HG03469 (cell line): ENCODE results near the gene CBLB.
"Not testable (repeated sequence)": the region's sequence is repeated elsewhere in the genome, so short reads cannot be mapped to it uniquely, and the experiment has no call there.

Experiments used
- ATAC-seq: cut with Tn5 transposase; IDR thresholded peaks from one replicate; pipeline ENCODE4 v1.9.1; 2021; ENCODE audit warnings: mild to moderate bottlenecking, moderate library complexity, moderate number of reproducible peaks; ENCODE audit not compliant: unreplicated experiment

Gene CBLB

GRCh38 chr3:105823149-105823867, 45.5 kb downstream of the CBLB start:
- ATAC-seq = no peak

DNA sequence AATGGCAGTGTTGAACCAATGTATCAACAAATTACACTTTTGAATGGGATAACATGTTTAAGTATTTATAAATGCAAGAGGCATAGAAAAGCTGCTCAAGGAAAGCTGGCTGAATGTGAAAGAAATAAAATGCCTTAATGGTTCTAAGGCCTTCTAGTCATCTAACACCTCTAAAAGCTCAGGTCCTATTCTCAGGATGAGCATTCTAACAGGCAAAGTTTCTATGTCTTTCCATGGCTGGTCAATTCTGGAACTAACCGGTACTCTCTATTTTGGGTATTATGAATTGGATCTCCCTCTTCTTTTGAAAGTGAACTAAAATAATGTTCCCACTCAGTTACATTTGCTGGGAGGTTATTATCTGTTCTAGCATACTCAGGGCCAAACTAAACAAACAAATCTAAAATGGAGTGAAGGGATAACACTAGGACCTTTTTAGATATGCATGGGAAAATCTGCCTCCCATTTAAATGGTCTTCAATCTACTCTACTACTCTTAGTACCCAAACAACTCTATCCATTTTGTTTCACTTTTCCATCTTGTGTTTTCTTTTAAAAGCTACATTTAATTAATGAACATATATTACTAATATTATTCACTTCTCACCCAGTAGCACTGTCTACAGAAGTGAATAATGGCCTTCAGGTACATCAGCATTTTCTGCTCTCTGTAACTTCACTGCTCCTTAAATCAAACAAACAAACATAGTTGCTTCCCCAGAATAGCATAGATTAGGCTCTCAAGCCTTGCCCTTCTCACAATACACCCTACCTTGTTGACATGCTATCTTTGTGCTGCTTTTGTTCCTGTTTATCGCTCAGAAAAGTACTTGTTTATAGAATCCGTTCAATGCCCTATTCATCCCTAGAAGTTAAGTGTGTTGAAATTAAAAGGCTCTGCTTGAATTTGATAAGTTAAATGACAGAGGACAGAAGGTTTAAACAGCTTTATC, 46.4 kb downstream of the CBLB start:
- ATAC-seq = no peak

GRCh38 chr3:105821433-105821832, 47.4 kb downstream of the CBLB start:
- ATAC-seq = no peak

GRCh38 chr3:105816833-105817232, 52.0 kb downstream of the CBLB start:
- ATAC-seq = no peak

GRCh38 chr3:105815331-105815730, 53.5 kb downstream of the CBLB start:
- not testable (repeated sequence) for ATAC-seq

GRCh38 chr3:105813710-105814109, 55.1 kb downstream of the CBLB start:
- no peak for ATAC-seq

DNA sequence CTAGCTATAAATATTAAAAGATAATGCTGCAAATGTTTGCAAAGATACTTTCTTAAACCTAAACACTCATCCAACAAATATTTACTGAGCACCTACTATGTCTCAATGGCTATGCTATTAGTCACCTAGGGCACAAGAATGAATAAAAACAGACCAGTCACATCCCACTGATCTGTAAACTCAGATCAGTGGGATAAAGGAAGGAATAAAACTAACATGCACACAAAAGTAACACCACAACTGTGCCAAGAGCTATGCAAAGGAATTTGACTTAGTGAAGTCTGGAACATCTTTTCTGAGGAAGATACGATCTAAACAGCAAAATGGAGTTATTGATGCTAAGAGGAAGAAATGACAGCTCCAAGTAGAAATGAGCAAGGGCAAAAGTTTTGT, 56.6 kb downstream of the CBLB start:
- ATAC-seq = no peak

- no peak for ATAC-seq
Measured at GRCh38 chr3:105811518-105812193, 57.2 kb downstream of the CBLB start.

GRCh38 chr3:105809208-105809888, 59.5 kb downstream of the CBLB start:
- ATAC-seq = no peak

- ATAC-seq = no peak
Measured at GRCh38 chr3:105807701-105808100, 61.1 kb downstream of the CBLB start.

DNA sequence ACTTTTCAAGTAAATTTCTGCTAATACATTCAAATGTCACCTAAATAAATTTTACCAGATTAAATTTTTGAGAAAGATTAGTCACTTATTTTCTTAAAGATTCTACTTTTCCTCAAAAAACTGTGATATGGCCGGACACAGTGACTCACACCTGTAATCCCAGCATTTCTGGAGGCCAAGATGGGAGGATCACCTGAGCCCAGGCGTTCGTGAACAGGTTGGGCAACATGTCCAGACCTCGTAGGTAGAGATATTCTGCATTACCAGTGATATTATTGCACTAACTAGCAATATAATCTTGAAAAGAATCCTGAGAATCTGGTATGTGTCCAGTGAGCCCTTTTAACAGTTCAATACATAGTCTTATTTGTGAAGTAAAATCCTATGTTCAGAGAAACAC, 61.7 kb downstream of the CBLB start:
- no peak for ATAC-seq

GRCh38 chr3:105806359-105806758, 62.5 kb downstream of the CBLB start:
- peak; percentile 41 for ATAC-seq

- no peak for ATAC-seq
Measured at GRCh38 chr3:105805404-105805803, 63.4 kb downstream of the CBLB start.

- ATAC-seq = no peak
Measured at GRCh38 chr3:105802118-105802706, 66.6 kb downstream of the CBLB start.

- no peak for ATAC-seq
Measured at GRCh38 chr3:105801397-105801796, 67.4 kb downstream of the CBLB start.

DNA sequence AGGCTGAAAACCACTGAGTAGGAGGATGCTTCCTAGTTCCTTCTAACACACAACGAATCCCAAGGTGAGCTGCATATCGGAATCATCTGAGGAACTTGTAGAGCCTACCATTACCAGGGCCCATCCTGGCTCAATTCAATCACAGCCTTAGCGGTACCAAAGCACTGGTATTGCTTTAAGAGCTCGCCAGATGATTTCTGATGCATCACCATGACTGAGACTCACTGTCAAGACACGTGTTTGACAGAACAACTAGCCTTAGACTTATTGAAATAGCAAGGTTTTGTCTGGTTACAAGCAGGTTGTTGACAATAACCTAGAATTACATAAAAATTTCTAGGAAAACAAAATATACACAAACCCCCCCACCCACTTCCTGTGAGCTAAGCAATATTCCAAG, 68.5 kb downstream of the CBLB start:
- no peak for ATAC-seq

DNA sequence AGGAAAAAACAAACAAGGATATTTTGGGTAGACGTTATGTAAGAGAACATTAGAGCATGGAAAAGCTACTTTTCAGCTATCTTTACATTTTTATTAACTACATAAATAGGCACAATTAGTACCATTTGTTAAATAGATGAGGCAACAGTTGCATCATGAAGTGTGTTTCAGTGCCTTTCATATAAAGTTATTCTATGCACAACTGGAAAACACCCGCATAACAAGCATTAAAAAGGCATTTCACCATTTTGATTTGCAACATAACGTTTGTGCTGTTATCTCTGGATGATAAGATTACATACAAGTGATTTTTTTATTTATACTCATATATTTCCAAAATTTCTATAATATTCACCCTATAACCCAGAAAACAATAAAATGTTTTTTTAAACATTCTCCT, 69.5 kb downstream of the CBLB start:
- no peak for ATAC-seq

DNA sequence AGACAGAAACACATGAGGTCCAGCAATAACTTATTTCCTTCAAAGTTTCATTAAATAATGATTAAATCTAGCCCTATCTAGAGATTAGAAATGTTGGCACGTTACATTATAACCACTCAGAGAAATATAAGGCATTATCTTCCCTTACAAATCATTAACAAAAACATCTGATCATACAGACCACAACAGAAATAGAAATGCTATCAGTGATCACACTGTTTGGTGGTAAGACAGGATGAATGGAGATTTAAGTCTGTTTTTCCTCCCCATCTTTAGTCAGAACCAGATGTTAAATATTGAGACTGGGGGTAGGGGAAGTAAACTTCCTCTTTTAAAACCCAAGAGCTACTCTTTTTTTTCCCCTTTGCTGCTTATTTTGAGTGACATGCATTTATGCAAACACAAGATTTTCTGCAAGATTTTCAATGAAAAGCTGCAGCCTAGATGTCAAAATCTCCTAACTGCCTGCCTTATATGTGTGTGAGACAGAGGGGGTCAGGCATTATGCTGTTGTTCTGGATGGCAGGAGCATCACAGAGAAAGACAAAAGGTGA, 70.4 kb downstream of the CBLB start:
- ATAC-seq = peak; percentile 76

DNA sequence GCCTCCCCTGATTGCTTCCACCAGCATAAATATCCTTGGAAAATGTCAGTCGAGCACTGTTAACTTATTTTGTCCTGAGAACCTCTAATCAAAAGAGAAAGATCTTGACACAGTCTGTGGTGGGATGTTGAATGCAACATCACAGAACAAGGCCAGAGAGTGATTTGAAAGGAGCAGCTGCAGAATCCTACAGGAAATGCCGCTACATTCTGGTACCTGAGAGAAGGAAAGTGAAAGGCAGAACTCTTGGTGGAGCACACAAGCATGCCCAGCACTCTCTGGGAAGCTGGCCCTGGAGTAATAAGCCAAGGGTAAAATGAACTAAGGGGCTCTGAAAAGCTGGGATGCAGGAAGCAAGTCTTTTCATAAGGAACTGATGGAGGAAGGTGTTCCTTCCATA, 75.8 kb downstream of the CBLB start:
- no peak for ATAC-seq
